GM18499 (cell line): ENCODE results near the gene SYTL4.

ENCODE experiments used
- ATAC-seq: cut with Tn5 transposase; IDR thresholded peaks from one replicate; pipeline ENCODE4 v1.9.1; 2021; ENCODE audit warnings: moderate number of reproducible peaks; ENCODE audit not compliant: insufficient read depth, unreplicated experiment

The SYTL4 gene

DNA sequence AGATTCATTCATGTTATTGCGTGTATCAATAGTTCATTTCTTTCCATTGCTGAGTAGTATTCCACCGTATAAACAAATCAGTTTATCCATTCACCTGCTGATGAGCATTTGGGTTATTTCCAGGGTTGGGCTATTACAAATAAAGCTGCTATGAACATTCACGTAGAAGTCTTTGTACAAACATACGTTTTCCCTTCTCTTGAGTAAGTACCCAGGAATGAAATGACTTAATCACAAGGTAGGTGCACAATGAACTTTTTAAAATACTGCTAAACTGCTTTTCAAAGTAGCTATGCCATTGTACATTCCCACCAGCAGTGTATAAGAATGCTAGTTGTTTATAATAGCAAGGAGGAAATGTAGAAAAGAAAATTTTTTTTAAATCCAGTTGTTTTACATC is 35.9 kb downstream of the SYTL4 start:
- ATAC-seq: no peak

- no peak for ATAC-seq
These were observed 36.6 kb downstream of the SYTL4 start for GRCh38 chrX:100695302-100695701.

GRCh38 chrX:100687546-100687945 is 44.4 kb downstream of the SYTL4 start:
- no peak for ATAC-seq

DNA sequence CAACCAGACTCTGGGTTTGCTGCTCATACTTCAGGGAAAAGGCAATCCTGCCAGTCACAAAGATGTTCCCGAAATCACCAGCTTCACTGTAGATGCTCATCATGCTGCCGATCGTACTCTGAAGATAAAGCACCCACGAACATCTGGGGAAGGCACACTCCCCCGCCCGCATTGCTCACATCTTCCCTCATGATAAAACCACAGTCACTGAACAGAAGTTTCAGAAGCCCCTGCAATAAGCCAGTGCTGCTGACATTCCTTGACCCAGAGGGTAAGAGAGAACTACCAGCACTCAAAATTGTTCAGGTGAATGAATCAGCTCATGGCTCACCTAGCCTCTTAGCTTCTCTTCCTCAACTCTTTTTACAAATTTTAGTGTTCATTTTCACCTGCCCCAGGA is 44.8 kb downstream of the SYTL4 start:
- no peak for ATAC-seq

GRCh38 chrX:100685997-100686305 is 46.0 kb downstream of the SYTL4 start:
- ATAC-seq: no peak

GRCh38 chrX:100685284-100685996 is 46.5 kb downstream of the SYTL4 start:
- ATAC-seq: peak; percentile 54

DNA sequence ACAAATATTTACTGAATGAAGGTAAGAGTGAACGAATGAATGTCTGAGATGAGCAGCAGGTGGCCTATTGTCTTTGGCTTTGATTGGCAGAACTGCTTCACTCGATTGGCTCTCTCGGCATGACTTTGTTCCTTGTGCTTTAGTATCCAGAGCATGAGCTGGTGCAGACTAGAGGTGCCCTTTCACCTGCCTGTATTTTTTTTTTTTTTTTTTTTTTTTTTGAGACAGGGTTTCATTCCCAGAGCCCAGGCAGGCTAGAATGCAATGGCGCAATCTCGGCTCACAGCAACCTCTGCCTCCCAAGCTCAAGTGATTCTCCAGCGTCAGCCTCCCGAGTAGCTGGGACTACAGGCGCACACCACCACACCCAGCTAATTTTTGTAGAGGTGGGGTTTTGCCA is 49.0 kb downstream of the SYTL4 start:
- ATAC-seq: no peak

- ATAC-seq: no peak
These were observed 50.3 kb downstream of the SYTL4 start for GRCh38 chrX:100681599-100681998.

DNA sequence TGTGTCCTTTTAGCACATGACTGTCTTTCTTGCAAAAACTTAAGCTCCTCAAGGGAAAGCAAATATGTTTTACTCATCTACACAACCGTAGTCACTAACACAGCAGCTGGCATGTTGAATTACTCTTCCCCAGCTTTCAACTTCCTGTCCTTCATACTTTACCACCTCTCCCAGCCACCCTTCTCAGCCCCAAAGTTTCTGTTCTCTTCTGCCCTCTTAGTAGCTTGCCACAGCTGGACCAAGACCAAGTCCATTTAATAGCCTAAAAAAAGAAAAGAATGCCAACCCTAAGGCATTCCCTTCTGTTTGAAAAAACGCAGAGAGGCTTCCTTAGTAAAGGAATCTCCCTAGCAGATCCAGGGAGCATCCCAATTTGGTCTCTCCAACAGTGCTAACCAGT is 51.2 kb downstream of the SYTL4 start:
- no peak for ATAC-seq

DNA sequence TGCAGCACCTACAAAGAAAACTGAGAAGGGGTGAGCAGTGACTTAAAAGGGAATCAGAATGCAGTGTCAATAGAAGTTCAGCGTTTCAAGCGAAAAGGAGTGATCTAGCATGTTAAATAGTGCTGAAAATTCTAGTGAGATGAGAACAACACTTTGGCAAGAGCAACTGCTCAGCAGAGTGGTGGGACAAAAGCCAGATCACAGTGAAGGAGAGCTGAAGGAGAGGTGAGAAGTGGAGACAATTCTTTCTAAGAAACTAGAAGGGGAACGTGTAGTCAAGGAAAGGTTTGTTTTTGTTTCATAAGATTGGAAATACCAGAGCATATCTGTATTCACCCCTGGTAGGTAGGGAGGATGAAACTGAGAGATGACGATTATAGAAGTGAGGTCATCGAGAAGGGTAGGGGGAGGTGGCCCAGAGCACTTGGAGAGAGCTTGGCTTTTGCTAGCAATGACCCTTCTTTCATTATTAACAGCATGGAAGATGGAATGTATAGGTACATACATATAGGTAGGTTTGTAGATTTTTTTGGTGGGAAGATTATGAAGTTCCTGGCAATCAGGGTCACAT is 54.2 kb downstream of the SYTL4 start:
- ATAC-seq: no peak

DNA sequence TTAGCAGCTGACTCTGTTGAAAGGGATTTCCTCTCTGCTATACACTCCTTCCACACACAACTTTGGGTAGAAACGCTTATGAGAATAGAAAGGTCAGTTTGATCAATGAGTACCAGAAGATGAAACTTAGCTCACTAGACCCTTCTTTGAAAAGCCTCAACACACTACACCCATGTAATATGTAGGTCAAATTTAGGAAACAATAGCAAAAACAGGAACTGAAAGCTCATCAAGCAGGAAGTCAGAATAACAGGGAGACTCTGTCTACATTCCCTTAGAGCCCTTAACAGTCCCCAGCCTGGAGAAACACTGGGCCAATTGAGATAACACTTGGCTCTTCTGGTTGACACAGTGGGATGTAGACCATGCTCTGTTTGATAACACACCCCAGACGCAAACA is 57.2 kb downstream of the SYTL4 start:
- no peak for ATAC-seq

DNA sequence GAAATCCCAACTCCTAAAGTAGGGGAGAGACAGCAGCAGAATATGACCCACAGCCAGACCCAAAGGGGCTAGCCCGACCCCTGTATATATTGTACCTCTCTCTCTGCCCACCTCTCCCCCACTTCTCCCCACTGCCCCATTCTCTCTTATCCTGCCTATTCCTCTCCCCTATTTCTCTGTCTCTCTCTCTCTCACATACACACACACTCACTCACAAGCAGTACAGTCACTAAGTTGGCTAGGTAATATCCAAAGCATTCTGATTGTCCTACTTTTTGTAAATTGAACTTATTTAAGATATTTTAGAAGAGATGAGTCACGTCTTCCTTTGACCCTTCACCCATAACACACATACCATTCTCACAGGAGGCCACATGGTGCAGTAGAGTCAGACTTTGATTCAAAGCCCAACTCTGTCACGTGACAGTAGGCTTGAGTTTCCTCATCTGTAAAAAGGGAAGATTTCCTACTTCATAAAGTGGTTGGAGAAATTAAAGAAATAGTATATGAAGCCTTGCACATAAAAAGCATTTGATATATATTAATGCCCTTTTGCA is 58.4 kb downstream of the SYTL4 start:
- ATAC-seq: no peak

DNA sequence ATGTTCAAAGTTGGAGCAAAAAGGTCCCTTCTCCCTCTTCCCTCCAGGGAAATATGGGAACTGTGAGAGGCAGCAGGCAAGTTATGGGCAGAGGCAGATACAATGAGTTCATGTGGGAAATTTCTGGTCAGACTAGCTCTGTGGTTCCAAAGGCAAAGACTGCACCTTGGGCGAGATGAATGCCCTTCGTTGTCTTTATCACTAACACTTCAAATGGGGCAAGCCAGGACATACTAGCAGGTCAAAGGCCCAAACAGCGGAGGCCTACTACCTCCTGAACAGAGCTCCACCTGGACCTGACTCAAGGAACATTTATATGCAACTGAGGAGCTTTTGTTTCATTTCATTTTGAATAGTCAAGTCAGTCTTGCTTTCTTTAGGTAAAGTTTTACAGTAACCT is 59.0 kb downstream of the SYTL4 start:
- ATAC-seq: no peak

DNA sequence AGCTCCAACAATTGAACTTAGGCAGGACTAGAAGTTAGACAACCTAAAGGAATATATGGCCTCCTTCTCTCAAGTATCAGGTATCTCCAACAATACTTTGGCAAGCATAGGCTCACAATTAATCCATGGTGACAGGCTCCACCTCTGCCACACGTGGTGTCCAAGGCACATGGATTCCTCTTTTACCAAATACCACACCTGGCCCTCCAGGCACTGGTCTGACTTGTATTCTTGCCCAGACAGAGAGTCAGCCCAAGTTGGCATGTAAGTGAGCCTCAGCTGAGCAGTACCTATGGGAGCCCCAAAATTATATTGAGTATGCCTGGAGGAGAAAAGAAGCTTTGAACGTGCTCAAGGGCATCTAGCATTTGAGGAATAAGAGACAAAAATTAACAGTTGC is 68.3 kb downstream of the SYTL4 start:
- no peak for ATAC-seq

- ATAC-seq: no peak
These were observed 69.1 kb downstream of the SYTL4 start for GRCh38 chrX:100662796-100663195.

DNA sequence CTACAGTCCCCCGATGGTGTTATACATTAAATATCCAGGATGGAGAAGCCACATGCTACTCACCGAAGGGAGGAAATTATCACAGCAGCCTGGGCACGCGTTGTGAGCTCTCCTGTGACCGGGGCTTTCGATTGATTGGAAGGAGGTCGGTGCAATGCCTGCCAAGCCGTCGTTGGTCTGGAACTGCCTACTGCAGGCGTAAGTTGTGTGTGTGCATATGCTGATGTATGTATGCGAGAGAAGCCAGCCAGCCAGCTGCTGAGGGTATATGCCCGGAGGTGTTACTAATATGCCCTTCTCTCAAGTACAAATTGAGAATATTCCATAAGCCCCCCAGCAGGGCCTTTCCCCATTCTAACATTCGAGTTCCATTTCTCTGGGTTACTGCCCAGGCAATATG is 69.8 kb downstream of the SYTL4 start:
- ATAC-seq: no peak

- ATAC-seq: no peak
These were observed 72.3 kb downstream of the SYTL4 start for GRCh38 chrX:100659431-100660137.

DNA sequence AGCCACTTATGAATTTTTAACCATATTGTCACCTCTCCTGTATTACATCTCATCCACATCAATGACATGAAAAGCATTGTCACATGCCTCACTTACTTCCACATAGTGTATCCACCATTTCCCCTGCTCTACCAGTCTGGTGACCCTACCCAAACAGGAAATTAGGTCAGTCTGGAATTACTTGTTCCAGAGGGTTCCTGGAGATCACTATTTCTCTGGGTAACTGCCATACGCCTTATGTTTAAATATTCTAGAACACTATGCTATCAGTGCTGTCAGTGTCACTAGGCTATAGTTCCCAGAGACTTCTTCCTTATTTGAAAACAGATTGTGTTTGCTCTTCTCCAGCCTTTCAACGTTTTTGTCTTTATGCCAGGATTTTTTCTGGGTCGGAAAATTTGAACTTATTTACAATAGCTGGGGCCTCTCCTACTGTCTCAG is 73.0 kb downstream of the SYTL4 start:
- ATAC-seq: no peak

- ATAC-seq: no peak
These were observed 77.7 kb downstream of the SYTL4 start for GRCh38 chrX:100654261-100654660.

DNA sequence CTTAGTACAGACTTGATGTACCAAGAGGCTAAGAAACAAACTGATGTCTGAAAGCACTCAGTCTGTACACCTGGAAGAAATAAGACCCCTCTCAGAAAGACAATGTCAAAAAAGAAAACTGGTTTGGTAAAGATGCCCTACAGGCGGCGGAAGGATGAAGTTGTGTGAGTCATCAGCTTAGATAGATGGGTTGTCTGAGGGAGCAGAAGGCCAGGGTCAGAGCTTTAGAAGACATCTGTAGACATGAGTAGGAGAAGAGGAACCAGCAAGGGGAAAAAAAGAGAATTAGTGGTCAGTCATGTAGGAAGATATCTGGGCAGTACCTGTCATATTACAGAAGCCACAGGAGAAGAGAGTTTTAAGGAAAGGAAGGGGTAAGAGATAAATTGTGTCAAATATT is 79.7 kb downstream of the SYTL4 start:
- no peak for ATAC-seq

DNA sequence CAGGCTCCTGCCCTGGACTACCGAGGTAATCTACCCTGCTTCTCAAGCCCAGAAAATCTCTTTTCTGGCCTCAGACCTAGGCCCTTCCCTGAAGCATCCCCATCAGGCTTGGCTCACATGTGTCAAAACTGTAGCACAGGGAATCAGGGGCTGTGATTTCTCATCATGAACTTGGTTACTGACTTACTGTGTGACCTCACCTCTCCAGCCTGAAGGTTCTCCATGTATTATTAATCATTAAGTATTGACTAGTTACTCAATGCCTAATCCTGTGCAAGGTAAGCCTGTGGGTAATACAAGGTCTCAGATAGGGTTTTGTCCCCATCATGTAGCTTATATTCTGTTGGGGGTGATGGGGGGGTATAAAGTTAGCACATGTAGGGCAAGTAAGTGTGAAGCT is 81.1 kb downstream of the SYTL4 start:
- no peak for ATAC-seq
